ENCODE data around the gene ZCCHC24.

ZCCHC24 gene

DNA sequence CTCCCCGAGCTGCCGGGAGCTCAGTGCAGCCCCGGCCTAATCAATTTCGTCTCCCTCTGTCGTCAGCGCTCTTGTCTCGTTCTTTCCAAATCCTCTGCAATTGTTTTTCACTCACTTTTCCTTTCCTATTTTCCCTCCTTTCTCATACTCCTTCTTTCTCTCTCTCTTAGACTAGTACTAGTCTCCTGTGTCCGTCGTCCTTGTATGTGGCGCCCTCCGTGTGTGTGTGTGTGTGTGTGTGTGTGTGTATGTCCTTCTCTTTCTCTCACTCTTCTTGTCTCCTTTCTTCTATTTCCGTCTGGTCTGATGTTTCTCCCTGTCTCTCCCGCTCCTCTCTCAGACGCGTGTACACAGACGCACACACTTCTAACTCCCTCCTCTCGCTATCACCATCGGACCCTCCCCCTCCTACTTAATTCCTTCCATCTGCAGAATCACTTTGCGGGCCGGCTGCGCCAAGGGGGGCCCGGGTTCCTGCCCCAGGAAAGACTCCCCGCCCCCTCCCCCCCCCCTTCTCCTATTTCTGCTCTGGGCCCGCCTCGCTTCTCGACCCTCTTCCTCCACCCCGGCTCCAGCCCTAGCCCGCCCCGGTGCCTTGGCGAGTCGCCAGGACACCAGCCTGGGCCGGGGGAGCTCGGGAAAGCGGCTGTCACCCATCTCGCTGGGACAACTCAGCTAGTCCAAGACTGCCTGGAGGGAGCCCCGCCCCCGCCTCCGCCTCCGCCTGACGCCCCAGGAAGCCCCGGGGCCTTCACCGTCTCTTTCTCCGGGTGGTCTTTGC, 743 bp upstream of the ZCCHC24 start:
- no peaks in the 10 kb centered on the region for H3K27me3 ChIP-seq (ENCODE audit: insufficient read depth, poor library complexity, severe bottlenecking)
- ATAC-seq (ENCODE audit: low read depth): no peak
- H3K36me3 ChIP-seq (ENCODE audit: low read depth): no peaks in the 10 kb centered on the region
- TF ChIP-seq, protein P1, sequence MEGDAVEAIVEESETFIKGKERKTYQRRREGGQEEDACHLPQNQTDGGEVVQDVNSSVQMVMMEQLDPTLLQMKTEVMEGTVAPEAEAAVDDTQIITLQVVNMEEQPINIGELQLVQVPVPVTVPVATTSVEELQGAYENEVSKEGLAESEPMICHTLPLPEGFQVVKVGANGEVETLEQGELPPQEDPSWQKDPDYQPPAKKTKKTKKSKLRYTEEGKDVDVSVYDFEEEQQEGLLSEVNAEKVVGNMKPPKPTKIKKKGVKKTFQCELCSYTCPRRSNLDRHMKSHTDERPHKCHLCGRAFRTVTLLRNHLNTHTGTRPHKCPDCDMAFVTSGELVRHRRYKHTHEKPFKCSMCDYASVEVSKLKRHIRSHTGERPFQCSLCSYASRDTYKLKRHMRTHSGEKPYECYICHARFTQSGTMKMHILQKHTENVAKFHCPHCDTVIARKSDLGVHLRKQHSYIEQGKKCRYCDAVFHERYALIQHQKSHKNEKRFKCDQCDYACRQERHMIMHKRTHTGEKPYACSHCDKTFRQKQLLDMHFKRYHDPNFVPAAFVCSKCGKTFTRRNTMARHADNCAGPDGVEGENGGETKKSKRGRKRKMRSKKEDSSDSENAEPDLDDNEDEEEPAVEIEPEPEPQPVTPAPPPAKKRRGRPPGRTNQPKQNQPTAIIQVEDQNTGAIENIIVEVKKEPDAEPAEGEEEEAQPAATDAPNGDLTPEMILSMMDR (IDR thresholded peaks at IDR 0.05; ENCODE audit: poor library complexity, severe bottlenecking): no peak
- H3K4me3 ChIP-seq (ENCODE audit: severe bottlenecking): peak overlapping the region; percentile 47
- H3K27ac ChIP-seq (ENCODE audit: poor library complexity, severe bottlenecking): no peak overlapping the region
- no peaks in the 10 kb centered on the region for H3K9me3 ChIP-seq (ENCODE audit: severe bottlenecking)
- peaks cover 6% of the 10 kb centered on the region for H3K4me1 ChIP-seq (ENCODE audit: insufficient read depth, poor library complexity, severe bottlenecking)
- DNase-seq (ENCODE audit: low spot score): no peak

DNA sequence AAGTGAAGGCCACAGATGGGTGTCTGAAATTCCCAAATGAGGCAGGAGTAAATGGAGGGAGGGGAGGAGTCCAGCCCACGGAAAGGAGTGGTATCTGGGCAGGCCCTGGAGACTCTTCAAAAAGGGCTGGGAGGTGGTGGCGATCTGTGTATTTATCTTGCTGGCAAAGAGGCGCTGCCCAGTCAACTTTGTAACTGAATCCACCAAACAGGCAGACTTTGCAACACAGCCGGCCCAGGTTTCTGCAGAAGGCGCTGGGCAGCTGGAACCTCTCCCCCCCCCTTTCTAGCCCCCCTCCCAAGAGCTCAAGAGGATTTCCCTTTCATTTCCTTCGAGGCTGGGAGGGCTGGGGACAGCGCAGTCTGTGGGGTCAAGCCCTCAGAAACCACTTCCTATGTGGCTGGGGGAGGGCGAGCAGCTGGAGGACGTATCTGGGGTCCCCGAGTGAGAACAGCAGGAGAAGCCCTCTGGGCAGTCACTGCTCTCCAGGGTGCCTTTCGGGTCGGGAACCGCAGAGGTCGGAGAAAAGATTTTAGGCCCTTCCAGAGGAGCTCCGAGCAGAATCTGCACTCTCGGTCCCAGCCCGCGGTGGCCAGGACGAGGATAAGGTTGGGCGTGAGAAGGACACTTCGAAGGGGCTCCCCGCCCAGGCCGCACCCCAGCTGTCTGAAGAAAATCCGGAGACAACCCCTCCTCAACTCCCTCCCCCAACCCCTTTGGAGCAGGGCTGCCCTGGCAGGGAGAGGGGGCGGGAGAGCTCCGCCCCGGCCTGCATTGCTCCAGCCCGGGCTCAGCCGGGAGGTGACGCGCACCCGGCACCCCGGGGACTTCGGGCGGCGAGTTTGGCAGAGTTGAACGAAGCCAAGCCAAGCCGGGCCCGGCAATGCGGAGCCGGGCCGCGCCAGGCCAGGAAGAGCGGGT, 965 bp downstream of the ZCCHC24 start:
- Histone ChIP-seq H3K9me3 (ENCODE audit: severe bottlenecking) (no peaks in the 10 kb centered on the region), H3K4me1 (ENCODE audit: insufficient read depth, poor library complexity, severe bottlenecking) (peaks cover 11% of the 10 kb centered on the region), H3K36me3 (ENCODE audit: low read depth) (no peaks in the 10 kb centered on the region), H3K27ac (ENCODE audit: poor library complexity, severe bottlenecking) (peak overlapping the region; percentile 2), H3K4me3 (ENCODE audit: severe bottlenecking) (peak overlapping the region; percentile 47), H3K27me3 (ENCODE audit: insufficient read depth, poor library complexity, severe bottlenecking) (no peaks in the 10 kb centered on the region)
- DNase-seq (ENCODE audit: low spot score): peak; percentile 62
- peak; percentile 12; the same call in 2 of the 3 replicates for ATAC-seq (ENCODE audit: low read depth)
- TF ChIP-seq, protein P1 (IDR thresholded peaks at IDR 0.05; ENCODE audit: poor library complexity, severe bottlenecking): no peak

DNA sequence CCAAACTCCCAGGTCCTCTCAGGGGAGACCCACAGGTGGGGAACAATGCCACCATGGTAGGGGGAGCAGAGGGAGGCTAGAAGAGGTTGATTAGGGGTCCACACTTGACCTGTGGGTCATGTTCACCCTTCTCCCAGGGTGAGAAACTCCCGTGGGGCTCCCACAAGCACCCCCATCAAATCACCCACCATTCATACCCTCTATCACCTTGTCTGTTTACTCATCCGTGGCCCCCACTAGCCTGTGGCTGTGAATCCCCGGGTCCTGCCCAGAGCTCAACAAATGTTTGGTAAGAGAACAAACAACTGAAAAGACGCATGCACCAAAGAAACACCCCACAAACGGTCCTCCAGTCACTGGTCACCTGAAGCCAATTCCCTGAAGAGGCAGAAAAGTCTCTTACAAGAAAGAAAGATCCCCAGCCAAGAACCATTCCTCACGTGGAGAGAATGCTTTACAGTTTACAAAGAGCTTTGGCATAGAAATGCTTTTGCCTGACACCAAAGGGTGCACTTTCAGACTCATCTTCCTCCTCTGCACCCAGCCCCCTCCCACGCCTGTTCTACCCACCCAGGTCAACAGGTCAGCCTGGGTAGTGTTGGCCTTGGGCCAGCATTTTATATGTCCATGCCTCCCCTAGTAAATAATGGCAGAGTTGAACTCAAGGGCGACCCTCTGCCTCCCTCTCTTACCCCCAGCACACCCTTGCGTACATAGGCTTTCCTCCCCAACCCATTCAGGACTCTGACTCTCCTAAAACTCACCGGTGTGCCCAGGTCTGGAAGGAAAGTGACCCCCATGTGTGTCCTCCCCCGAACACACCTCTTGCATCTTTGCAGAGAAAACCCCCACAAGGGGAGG, 1.9 kb downstream of the ZCCHC24 start:
- no peak for ATAC-seq (ENCODE audit: low read depth)
- H3K36me3 ChIP-seq (ENCODE audit: low read depth): no peaks in the 10 kb centered on the region
- TF ChIP-seq, protein P1 (IDR thresholded peaks at IDR 0.05; ENCODE audit: poor library complexity, severe bottlenecking): no peak
- H3K4me3 ChIP-seq (ENCODE audit: severe bottlenecking): no peak overlapping the region
- no peaks in the 10 kb centered on the region for H3K27me3 ChIP-seq (ENCODE audit: insufficient read depth, poor library complexity, severe bottlenecking)
- H3K27ac ChIP-seq (ENCODE audit: poor library complexity, severe bottlenecking): no peak overlapping the region
- H3K9me3 ChIP-seq (ENCODE audit: severe bottlenecking): no peaks in the 10 kb centered on the region
- DNase-seq (ENCODE audit: low spot score): peak; percentile 26
- peaks cover 11% of the 10 kb centered on the region for H3K4me1 ChIP-seq (ENCODE audit: insufficient read depth, poor library complexity, severe bottlenecking)

DNA sequence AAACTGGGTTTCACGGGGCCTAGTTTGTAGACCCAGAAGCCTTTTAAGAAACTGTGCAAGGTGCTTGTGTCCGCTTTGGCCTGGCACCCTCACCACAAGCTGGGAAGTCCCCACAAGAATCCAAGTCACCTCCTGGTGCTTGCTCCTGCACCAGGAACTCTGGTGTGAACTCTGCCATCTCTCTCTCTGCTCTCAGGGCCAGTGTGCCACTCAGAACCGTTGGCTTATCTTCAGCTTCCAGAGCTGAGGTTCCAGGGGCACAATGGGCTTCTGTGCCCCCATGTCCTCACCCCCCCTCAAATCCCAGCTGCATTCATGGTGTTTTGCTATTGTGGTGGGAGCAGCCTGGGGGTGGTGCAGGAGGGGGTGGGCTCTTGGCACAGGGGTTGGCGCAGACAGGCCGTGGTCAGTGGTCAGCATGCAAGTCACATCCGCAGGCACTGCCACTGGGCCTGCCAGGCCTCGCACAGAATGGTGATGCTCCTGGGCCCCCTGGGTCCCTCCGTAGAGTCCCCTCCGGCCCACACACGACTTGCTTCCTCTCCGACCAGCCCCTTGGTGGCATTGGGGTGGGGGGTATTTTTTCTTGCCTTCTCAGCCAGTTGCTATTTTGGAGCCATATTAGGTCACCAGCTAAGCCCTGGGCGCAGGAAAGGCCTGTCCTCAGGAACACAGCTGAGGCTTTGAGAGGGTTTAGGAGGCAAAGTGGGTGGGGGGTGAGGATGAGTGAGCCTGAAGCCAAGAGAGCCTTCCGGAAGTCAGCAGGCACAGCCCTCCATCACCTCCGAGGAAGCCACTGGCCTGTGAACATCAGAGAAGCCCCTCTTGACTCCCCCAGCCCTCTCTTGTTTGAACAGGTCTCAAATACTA, 3.0 kb downstream of the ZCCHC24 start:
- Histone ChIP-seq H3K4me3 (ENCODE audit: severe bottlenecking) (no peak overlapping the region), H3K27ac (ENCODE audit: poor library complexity, severe bottlenecking) (no peak overlapping the region), H3K36me3 (ENCODE audit: low read depth) (no peaks in the 10 kb centered on the region), H3K9me3 (ENCODE audit: severe bottlenecking) (no peaks in the 10 kb centered on the region), H3K4me1 (ENCODE audit: insufficient read depth, poor library complexity, severe bottlenecking) (peaks cover 12% of the 10 kb centered on the region), H3K27me3 (ENCODE audit: insufficient read depth, poor library complexity, severe bottlenecking) (no peaks in the 10 kb centered on the region)
- DNase-seq (ENCODE audit: low spot score): peak; percentile 36
- TF ChIP-seq, protein P1 (IDR thresholded peaks at IDR 0.05; ENCODE audit: poor library complexity, severe bottlenecking): no peak
- no peak for ATAC-seq (ENCODE audit: low read depth)

All from RWPE2 (cell line).